Umbilical cord (tissue), 2 donors: Measurements from ENCODE around the gene MAPT. TPM values are rescaled to one million over a fixed set of nuclear protein-coding genes. Genes with fewer than 3 reads are reported as not detected.
A peak's percentile ranks its signal among the peaks of the same experiment; 100 is the strongest.
"Not testable (repeated sequence)": the region's sequence is repeated elsewhere in the genome, so short reads cannot be mapped to it uniquely, and the experiment has no call there.

Source experiments
- DNase-seq: peaks from one replicate; pipeline ENCODE4 v3.0.0-alpha.2; 2015; ENCODE audit warnings: low spot score
- total RNA-seq: library from RNA; depleted of rRNA; stranded (reverse); fragments of >200 nt; gene quantifications from one replicate; pipeline ENCODE4 v1.2.3, GENCODE V29; 2014; ENCODE audit warnings: low replicate concordance; ENCODE audit not compliant: insufficient read depth

The MAPT gene
- total RNA-seq, 1 donor from 2014 or later, result 1.7 TPM

DNA sequence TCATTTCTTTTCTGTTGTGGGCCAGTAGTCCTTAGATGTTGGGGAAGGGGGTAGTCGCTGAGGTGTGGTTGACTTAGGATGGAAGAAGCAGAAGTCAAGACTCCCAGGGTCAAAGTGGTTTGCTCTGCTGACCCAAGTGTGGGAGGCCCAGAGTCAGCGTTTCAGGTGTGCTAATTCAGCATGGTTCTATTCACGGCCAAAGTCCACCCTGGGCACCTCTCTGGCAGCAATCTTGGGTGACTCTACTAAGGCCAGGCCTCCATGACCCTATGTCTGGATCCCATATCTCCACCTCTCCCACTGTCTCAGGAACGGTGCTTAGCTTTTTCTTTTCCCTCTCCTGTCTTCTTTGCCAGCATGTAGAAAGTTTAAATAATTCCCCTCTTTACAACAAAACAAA lies 32.9 kb downstream of the MAPT start:
- no peak for DNase-seq

DNA sequence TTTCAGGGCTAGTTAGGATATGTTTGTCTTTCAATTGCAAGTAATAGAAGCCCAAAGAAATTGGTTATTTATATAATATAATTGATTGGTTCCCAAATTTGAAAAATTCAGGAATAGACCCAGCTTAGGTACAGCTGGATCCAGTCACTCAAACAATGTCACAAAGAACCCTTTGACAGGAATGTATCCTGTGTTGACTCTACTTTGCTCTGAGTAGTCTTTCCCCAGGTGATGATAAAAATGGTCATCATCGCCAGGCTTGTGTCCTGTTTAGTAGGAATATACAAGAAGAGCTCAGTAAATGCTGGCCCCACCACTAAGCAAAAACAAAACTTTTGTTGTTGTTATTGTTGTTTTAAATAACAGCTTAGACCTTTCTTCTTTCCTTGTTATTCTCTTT lies 35.0 kb downstream of the MAPT start:
- no peak for DNase-seq

DNA sequence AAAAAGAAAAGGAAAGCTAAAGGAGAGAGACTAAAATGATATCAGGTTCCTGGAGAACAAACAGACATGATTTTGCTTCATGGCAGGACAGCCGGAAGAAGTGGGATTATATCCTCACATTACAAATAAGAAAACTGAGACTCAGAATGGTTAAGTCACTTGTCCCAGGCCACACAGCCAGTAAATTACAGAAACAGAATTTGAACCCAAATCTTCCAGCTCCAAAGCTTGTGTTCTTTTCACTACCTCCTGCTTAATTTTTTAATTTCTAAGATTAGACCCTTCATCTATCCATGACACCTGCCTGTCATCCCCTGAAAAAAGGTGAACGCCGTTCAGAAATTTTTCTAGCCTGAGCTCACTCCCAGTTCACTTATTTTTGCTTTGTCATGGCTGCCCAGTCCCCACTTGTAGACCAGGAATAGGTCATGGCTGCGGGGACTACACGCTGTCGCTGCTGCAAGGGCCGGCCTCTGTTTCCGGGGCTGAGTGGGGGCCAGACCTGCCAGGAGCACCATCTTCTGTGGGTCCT lies 36.1 kb downstream of the MAPT start:
- DNase-seq, result no peak

DNA sequence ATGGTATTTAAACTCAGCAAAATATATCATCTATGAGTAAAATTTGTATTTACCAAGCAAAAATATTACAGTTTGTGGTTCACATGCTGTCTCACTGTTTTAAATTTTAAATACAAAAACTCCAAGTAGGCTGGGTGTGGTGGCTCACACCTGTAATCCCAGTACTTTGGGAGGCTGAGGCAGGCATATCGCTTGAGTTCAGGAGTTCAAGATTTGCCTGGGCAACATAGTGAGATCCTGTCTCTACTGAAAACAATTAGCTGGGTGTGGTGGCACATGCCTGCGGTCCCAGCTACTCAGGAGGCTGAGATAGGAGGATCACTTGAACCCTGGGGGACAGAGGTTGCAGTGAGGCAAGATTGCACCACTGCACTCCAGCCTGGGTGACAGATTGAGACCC lies 37.3 kb downstream of the MAPT start:
- no peak for DNase-seq

DNA sequence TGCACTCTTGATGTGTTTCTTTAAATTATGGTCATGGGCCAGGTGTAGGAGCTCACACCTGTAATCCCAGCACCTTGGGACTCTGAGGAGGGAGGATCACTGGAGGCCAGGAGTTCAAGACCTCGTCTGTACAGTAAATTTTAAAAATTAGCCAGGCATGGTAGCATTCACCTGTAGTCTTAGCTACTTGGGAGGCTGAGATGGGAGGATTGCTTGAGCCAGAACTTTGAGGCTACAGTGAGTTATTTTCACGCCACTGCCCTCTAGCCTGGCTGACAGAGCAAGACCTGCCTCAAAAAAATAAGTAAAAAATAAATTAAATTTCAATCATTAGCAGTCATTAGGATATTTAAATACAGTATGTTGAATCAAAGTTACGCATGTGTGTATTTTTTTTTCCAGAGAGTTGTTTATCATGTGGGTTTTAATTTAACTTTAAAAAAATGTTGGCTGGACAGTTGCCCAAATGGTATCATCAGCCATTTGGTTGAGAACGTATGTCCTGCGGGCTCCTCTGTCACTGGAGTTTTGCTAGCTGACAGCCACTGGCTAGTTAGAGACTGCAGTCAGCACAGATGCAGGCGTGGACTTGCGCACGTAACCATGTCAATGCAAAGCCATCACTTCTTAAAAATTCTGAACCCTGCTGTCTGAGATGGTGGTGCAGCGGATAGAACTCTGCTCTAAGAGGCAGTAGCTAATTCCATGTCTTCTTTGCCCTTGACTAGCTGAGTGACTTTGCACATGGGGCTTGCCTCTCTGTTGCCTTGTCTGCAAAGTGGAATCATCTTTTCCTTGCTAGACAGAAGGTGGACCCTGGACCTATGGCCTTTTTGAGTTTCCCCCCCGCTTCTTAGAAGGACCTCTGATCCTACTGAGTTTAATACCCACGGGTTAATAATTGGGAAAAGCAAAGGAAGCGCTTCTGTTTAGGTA lies 40.0 kb downstream of the MAPT start:
- no peak for DNase-seq

DNA sequence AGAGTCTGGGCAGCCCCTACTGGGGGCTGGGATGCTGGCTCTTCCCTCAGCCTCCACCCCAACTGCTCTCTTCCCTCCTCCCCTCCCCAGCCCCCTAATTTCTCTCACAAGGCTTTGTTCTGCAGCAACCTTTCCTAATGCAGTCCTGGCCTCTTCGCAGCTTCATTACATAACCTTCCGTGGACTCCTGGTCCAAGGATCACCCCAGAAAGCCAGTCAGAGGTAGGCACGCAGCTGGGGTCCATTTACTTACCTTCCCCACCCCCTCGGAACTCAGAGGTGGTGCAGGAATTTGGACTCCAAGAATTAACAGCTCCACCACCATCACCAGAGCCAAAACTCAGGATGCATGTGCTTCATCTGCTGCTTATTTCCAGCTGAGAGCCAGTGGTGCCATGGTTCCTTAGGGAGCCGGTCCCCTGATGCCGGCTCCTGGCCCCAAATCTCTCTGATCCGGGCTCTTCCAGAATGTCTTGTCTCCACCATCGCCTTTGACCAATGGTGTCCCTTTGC lies 40.9 kb downstream of the MAPT start:
- no peak for DNase-seq

DNA sequence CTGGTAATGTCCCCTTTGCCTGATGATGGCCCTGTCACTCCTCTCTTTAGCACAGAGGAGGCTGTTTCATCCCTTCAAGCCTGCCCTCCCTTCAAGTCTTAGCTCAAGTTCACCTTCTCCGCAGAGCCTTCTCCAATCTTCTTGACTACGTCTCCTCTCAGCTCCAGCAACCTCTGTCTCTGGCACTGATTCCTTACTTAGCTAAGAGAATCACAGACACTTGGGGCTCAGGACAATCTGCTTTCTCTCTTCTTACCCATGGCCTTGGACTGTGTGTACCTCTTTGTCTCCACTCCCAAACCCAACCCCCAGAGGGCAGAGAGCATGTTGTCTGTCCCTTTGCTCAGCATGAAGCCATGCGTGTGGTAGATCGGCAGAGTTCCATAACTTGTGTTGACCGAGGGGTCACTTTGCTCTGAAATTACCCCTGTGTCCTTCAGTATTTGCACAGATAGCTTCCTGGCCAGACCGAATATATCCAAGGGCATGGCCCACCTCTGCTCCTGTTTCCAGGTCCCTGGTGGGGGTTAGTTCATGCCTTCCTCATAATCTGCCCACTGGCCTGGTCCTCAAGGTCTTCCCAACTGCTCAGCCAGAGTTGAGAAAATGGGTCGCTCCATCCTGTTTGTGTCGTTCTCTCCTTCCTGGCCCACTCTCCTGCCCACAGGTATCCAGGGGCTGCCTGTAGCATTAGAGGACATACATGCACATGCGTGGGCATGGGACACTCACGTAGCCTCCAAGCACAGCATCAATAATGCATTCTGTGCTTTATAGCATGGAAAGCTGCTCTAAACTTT lies 41.6 kb downstream of the MAPT start:
- no peak for DNase-seq

DNA sequence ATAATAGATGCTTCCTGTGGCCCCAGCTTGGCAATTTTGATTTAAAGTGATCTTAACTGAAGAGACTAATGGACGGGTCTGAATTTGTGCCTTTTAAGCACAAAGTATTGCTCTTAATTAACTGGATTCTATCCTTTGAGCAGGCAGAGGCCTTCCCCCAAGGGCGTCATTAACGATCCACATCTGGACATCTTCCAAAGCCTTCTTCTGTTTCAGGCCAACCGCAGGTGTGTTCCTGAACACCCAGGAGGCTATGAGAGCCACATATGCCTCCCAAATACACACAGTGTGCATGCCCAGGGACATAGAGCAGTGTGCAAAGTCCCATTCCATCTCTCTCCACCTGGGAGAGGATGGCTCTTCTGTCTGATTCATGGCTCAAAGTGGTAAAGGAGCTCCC lies 42.3 kb downstream of the MAPT start:
- DNase-seq, result no peak

DNA sequence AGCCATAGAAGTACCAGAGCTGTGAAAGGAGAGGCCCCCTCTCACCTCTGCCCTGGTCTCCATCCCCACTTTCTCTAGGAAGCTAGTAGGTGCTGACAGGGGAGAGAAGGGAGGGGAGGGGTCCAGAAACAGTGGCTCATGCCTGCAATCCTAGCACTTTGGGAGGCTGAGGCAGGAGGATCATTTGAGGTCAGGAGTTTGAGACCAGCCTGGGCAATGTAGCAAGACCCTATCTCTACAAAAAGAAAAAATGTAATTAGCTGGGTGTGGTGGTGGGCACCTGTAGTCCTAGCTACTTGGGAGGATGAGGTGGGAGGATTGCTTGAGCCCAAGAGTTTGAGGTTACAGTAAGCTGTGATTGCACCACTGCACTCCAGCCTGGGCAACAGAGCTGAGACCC lies 42.8 kb downstream of the MAPT start:
- DNase-seq, result not testable (repeated sequence)

DNA sequence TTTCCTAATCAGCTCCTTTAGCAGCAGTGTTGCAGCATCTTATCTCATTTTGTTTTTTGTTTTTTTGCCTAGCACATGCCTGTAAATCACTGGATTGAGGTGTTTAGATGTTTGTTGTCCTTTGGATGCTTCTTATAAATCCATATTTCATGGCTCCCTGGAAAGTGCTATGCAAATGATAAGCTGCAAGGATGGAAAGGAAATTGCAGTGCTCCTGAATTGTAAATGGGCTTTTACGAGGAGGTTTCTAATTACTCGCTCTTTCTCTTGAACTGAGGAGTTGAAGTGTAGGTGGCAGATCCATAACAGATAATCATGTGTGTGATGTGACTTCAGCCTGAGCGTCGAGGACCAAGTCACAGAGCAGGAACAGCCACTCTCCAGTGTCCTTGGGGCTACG lies 45.0 kb downstream of the MAPT start:
- no peak for DNase-seq

DNA sequence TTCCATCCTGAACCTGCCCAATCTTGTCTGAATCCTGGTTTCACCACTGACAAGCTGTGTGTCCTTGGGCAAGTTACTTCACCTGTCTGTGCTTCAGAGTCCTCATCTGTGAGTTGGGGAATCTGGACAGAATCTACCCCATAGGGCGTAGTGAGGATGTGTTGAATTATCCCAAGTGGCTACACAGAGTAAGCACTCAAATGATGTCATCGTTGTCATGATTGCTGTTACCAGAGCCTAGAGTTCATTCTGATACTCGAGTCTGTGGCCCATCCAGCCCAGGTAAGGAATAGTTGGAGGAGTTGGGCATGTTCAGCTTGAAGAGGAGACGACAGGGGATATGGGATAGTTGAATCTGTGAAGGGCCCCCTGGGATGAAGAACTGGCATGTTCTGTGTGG lies 45.9 kb downstream of the MAPT start:
- no peak for DNase-seq

DNA sequence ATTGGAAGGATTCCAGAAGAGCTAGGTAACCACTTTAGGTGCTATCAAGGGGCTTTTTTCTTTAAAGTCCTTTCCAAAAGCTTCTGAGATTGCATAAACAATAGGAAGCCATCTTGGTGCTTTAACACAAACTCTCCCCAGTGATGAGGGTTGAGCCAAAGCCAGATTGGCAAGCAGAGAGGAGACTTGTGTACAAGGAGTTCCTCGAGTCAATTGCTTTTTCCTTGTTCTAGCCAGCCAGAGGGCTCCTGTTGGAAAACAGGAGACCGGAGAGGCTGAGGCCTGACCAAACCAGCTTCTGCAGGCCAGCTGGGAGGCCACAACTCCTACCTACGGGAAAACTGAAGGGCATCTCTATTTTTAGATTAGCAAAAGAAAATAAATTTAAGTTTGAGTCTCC lies 46.5 kb downstream of the MAPT start:
- DNase-seq, result no peak

DNA sequence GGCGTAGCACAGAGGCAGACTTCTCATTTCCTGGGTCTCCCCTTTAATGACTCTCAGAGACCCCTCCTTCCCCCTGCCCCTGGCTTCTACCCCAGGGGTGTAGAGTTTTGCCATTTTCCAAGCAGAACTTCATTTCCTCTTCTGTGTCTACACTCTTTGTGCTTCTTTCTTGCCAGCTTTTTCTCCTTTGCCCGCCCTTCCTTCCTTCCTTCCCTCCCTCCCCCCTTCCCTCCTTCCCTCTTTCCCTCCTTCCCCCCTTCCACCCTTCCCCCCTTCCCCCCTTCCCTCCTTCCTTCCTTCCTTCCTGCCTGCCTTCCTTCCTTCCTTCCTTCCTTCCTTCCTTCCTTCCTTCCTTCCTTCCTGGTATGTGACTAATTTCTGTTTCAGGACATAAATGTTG lies 47.0 kb downstream of the MAPT start:
- DNase-seq, result no peak

DNA sequence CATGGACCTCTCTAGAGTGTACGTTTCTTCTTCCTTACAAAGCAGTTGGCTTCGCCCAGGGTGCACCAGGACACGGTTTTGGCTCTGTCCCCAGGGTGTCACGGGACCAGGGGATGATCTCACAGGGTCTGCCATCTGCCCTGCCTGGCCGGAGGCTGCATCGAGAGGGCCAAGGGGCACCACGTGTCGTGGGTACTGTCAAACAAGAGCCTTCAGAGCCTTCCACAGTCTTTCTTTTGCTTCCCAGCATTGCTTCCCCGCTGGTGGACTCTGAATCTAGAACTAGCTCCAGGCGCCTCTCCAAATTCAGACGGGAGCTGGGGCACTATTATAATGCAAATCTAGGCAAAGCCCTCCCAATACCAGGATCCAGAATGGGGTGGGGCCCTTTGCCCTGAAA lies 47.9 kb downstream of the MAPT start:
- DNase-seq, result no peak

DNA sequence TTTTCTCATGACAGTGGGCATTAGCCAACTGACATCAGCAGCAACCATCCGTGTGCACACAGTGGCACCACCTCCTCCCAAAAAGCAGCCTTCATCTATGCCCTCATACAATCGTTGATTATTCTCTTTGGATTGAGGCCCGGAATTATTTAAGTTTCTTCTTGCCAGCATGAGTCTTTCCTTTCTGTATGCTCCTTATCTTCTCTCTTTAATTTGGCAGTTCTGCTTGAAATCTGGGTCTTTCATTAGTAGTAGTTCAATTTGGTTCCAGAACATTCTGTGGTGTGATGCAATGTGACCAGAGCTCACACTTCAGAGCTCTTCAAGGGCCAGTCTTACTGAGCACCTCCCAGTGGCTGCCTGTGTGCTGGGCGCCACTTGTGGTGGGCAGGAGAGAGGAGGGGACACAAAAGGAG lies 52.5 kb downstream of the MAPT start:
- DNase-seq, result no peak

DNA sequence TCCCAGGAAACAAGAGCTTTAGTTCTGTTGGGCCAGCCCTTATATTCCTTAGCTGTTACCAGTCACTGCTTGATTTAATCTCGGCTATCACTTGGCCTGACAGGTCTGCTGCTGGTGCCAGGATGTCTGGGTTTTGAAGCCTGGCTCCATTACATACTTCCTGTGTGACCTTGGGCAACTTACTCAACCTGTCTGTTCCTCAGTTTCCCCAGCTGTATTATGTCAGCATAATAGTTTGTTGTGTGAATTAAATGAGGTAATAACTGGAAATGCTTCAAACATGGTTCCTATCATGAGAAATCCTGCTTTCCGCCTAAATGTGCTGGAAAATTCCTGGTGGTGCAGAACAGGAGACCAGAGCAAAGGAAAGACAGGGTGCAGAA lies 54.1 kb downstream of the MAPT start:
- DNase-seq, result no peak

DNA sequence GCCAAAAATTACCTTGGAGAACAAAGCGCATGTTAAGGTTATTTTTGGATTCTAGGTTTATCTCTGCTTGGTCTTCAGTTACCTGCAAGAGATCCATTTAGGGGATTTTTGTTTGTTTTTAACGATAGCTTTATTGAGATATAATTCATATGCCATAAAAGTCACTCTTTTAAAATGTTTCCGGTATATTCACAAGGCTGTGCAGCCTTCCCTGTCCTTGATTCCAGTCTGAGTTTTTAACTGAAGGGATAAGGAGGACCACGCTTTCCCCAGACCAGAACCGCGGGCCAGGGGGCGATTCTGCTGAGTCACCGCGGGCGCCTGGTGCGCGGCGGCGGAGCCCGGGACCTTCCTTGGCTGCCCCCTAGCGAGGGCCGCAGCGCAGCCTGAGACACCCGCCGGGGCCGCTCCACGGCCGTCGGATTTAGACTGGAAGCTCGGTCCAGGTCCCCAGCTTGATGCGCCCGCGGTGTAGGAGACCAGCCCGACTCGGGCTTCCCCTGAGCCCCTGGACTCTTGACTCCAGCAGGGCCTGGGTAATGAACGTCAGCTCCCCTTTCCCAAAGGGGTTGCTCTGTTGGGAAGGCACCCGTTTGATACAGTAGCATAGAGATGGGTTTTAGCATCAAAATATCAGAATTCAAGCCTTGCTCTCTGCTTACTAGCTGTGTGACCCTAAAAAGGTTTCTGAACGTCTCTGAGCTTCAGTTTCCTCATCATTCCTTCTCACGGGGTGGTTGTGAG lies 54.7 kb downstream of the MAPT start:
- peak; percentile 57 for DNase-seq

DNA sequence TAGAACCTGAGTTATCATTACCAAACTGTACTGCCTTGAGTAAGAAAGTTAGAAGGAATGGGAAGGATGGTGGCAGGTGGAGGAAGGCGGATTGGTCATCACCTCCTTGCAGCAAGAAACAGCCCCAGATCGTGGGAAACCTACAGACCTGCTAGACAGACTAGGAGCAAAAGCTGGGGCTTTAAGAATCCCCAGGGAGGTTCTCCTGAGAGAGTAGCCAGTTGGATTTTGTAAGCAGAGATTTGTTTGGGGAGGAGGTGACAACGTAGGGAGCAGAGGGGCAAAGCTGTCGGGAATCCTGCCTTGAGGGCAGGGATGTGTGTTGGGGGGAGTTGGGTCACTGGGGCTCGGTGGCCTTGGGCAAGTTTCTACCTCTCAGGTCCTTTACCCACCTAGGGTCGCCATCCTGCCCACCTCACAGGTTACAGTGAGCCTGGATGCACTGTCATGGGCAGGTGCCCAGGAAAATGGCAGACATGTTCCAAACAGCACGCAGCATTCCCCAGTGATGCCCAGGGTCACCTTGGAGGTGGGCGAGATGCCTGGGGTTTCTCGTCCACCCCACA lies 55.5 kb downstream of the MAPT start:
- no peak for DNase-seq

DNA sequence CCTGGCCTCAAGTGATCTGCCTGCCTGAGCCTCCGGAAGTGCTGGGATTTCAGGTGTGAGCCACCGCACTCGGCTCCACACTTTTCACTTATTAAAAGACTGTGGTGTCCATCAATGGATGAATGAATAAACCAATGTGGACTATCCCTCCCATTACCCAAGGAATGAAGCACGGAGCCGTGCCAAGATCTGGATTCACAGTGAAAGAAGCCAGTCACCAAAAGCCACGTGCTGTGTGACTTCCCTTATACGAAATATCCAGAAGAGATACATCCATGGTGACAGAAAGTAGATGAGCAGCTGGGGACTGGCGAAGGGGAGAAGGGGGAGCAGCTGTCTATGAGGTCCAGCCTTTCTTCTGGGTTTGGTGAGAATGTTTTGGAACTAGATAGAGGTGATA lies 56.5 kb downstream of the MAPT start:
- DNase-seq, result no peak

DNA sequence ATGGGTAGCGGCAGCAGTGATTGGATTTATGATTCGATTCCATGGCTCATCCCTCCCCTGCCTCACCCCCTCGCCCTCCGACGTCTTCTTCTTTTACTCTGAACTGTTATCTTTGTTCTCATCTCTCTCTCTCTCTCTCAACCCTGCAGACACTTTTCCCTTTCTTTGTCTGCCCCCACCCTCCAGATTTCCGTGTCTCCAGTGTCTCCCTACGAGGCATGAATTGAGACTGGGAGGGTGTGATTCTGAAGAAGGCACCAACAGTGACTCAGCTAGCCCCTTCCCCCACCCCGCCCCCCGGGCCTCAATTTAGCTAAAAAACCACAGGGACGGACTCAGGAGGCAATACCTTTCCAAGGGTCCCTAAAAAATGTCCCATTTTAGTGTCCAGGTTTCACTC lies 57.0 kb downstream of the MAPT start:
- no peak for DNase-seq

DNA sequence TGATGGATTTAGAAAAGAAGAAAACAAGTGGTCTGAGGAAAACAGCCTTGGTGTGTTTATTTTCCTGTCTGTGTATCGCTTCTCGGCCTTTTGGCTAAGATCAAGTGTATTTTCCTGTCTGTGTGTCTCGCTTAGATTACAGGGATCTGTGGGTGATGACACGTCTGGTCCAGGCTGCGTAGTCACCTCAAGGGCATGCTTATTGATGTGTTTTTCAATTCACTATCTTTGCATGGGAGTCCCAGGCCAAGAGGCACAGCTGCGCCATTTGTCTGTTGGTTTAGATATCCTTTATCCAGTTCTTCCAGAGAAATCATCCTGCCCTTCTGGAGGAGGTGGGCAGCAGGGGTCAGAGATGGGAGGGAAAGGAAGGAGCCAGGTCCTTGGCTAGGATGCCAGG lies 57.6 kb downstream of the MAPT start:
- DNase-seq, result no peak
